Vein endothelial cell (primary cell): ENCODE data around the gene LYPD5. TPM values are rescaled to one million over a fixed set of nuclear protein-coding genes. Genes with fewer than 3 reads are reported as not detected.

Source experiments
- total RNA-seq: library from RNA; depleted of rRNA; stranded (reverse); fragments of >200 nt; gene quantifications from 2 replicates; pipeline ENCODE4 v1.2.3, GENCODE V29; 2012

LYPD5 gene
- total RNA-seq, result under 0.01 and 0.10 TPM in 2 replicates

GRCh38 chr19:43802216-43802951, at the start of gene LYPD5:
Gene LYPD5 (minus strand): TSS chr19:43802447. CDS start chr19:43802380, 67 bp downstream.

GRCh38 chr19:43826787-43827754, 24.8 kb upstream of the LYPD5 start, which contains the start of gene ZNF283:
Gene ZNF283 (plus strand): TSS chr19:43827321. CDS start chr19:43833505, 6,184 bp downstream.

GRCh38 chr19:43780706-43781525, 21.3 kb downstream of the LYPD5 start, which contains the start of gene KCNN4:
Gene KCNN4 (minus strand): TSS chr19:43780973. CDS start chr19:43780861, 112 bp downstream.

GRCh38 chr19:43754503-43755255, 47.6 kb downstream of the LYPD5 start, which contains the start of gene SMG9:
Gene SMG9 (minus strand): TSS chr19:43754962. CDS start chr19:43750741, 4,221 bp downstream.

Other genes with a start within 250 kb of the LYPD5 start
- 23.8 and 26.5 TPM in 2 replicates for gene XRCC1, start 226.9 kb downstream of the LYPD5 start, total RNA-seq
- gene PINLYP, start 226.6 kb downstream of the LYPD5 start, total RNA-seq, result 0.98 and 1.7 TPM in 2 replicates
- gene IRGQ, start 206.3 kb downstream of the LYPD5 start, total RNA-seq, result 38.6 and 41.2 TPM in 2 replicates
- gene ZNF576, start 205.9 kb downstream of the LYPD5 start, total RNA-seq, result 10.5 and 11.8 TPM in 2 replicates
- 0.10 TPM in 1 of 2 replicates, not detected in the other for gene SRRM5, start 190.4 kb downstream of the LYPD5 start, total RNA-seq
- gene ZNF428, start 182.8 kb downstream of the LYPD5 start, total RNA-seq, result 26.6 and 36.6 TPM in 2 replicates
- gene CADM4, start 162.6 kb downstream of the LYPD5 start, total RNA-seq, result 1.9 and 3.6 TPM in 2 replicates
- gene PLAUR, start 132.3 kb downstream of the LYPD5 start, total RNA-seq, result 56.8 and 73.1 TPM in 2 replicates
- gene IRGC, start 86.4 kb downstream of the LYPD5 start, total RNA-seq, result not detected in 2 replicates
- gene SMG9, start 47.5 kb downstream of the LYPD5 start, total RNA-seq, result 17.0 and 18.7 TPM in 2 replicates
- 0.48 TPM in 1 of 2 replicates, not detected in the other for gene KCNN4, start 21.5 kb downstream of the LYPD5 start, total RNA-seq
- gene ZNF283, start 24.9 kb upstream of the LYPD5 start, total RNA-seq, result 5.6 and 8.2 TPM in 2 replicates
- gene ZNF404, start 81.5 kb upstream of the LYPD5 start, total RNA-seq, result 0.10 and 0.98 TPM in 2 replicates
- 11.8 and 18.3 TPM in 2 replicates for gene ZNF45, start 132.8 kb upstream of the LYPD5 start, total RNA-seq
- gene ZNF221, start 148.8 kb upstream of the LYPD5 start, total RNA-seq, result 5.9 and 6.0 TPM in 2 replicates
- 6.9 and 8.1 TPM in 2 replicates for gene ZNF155, start 181.7 kb upstream of the LYPD5 start, total RNA-seq
- gene ZNF230, start 200.5 kb upstream of the LYPD5 start, total RNA-seq, result 3.0 and 5.2 TPM in 2 replicates
- gene ZNF222, start 222.9 kb upstream of the LYPD5 start, total RNA-seq, result 4.3 and 5.9 TPM in 2 replicates
- gene ZNF223, start 249.6 kb upstream of the LYPD5 start, total RNA-seq, result 5.2 and 5.8 TPM in 2 replicates